B cell (primary cell): ENCODE measurements around the gene FYCO1. TPM values are rescaled to one million over a fixed set of nuclear protein-coding genes. Genes with fewer than 3 reads are reported as not detected.

ENCODE experiments used
- ATAC-seq: fragments of 200-7000 bp; cut with Tn5 transposase; one replicate; pipeline ENCODE4 v1.10.0; 2021; ENCODE audit warnings: low read depth, mild to moderate bottlenecking, moderate number of reproducible peaks, moderate library complexity
- CTCF ChIA-PET: fragments of 350-600 bp; sonication (Branson Sonifier 250); formaldehyde crosslinking; loops from one replicate; lab custom pipeline; 2021; ENCODE audit warnings: antibody characterized with exemption, inconsistent platforms; lab: Charles Lee
- POLR2A ChIA-PET: fragments of 350-600 bp; sonication (Branson Sonifier 250); formaldehyde crosslinking; loops from one replicate; lab custom pipeline; 2021; ENCODE audit warnings: antibody characterized with exemption; lab: Charles Lee
- DNase-seq: peaks from one replicate; pipeline ENCODE4 v3.0.0; 2013
- H2AFZ ChIP-seq: 2 replicates; pipeline ENCODE4 v1.6.1; 2012; ENCODE audit warnings: mild to moderate bottlenecking, low read depth, low read length; ENCODE audit not compliant: insufficient read depth, poor library complexity, severe bottlenecking
- H3K27ac ChIP-seq, 2 donors: 1 replicate in 1 of 2; 2 replicates in 1 of 2; pipeline ENCODE4 v1.5.1; 2012 to 2013; ENCODE audit warnings: low read length in 2 of 2, mild to moderate bottlenecking in 2 of 2, moderate library complexity in 1 of 2
- H3K27me3 ChIP-seq, 4 experiments: fragments of 200-600 bp in 1 of 4; sonication (generic) in 1 of 4; replicated peaks in 1 of 4; 1 replicate in 2 of 4; 2 replicates in 2 of 4; pipeline versions ENCODE4 v1.6.1 to v1.7.0; 2013 to 2016; ENCODE audit warnings: low read length in 3 of 4, mild to moderate bottlenecking in 2 of 4, mixed read lengths in 1 of 4, moderate library complexity in 1 of 4; ENCODE audit not compliant: insufficient read depth in 4 of 4, control insufficient read depth in 3 of 4; ENCODE audit errors: control extremely low read depth in 1 of 4
- H3K36me3 ChIP-seq, 2 experiments: replicated peaks in 1 of 2; 1 replicate in 1 of 2; 2 replicates in 1 of 2; pipeline versions ENCODE4 v1.6.1 to v1.7.1; 2013; ENCODE audit warnings: low read length in 1 of 2; ENCODE audit not compliant: insufficient read depth in 2 of 2, control insufficient read depth in 1 of 2; ENCODE audit errors: control extremely low read depth in 1 of 2, extremely low read depth in 1 of 2
- H3K4me1 ChIP-seq, 2 donors: fragments of 200-600 bp in 1 of 2; sonication (generic) in 1 of 2; 1 replicate in 1 of 2; 2 replicates in 1 of 2; pipeline versions ENCODE4 v1.5.1 to v1.6.1; 2013 to 2017; ENCODE audit warnings: low read length in 2 of 2; ENCODE audit not compliant: control insufficient read depth in 2 of 2, insufficient read depth in 2 of 2
- H3K4me2 ChIP-seq: replicated peaks from 2 replicates; pipeline ENCODE3; 2012; ENCODE audit warnings: mild to moderate bottlenecking, low read depth, low read length; ENCODE audit not compliant: poor library complexity, severe bottlenecking
- H3K4me3 ChIP-seq, 5 experiments: fragments of 200-600 bp in 1 of 5; sonication (generic) in 1 of 5; 1 replicate in 3 of 5; 2 replicates in 2 of 5; pipeline versions ENCODE4 v1.5.1 to v1.7.0; 2011 to 2016; ENCODE audit warnings: low read length in 4 of 5, mild to moderate bottlenecking in 4 of 5, low read depth in 2 of 5, control low read depth in 1 of 5, moderate library complexity in 1 of 5; ENCODE audit not compliant: insufficient read depth in 1 of 5; ENCODE audit errors: control extremely low read depth in 1 of 5, extremely low read depth in 1 of 5
- H3K79me2 ChIP-seq: fragments of 200-600 bp; sonication (generic); one replicate; pipeline ENCODE4 v1.6.0; 2016; ENCODE audit warnings: low read length; ENCODE audit not compliant: control insufficient read depth, insufficient read depth
- H3K9ac ChIP-seq: fragments of 200-600 bp; sonication (generic); 2 replicates; pipeline ENCODE4 v1.6.1; 2017; ENCODE audit warnings: mild to moderate bottlenecking, low read length, moderate library complexity
- H3K9me3 ChIP-seq, 3 donors: one replicate each; pipeline versions ENCODE4 v1.6.1 to v1.7.1; 2013; ENCODE audit warnings: low read length in 2 of 3; ENCODE audit not compliant: control insufficient read depth in 2 of 3, insufficient read depth in 1 of 3; ENCODE audit errors: control extremely low read depth in 1 of 3
- H4K20me1 ChIP-seq: 2 replicates; pipeline ENCODE4 v1.6.0; 2012; ENCODE audit warnings: mild to moderate bottlenecking, low read length; ENCODE audit not compliant: insufficient read depth, control insufficient read depth, poor library complexity, severe bottlenecking
- H3K27ac Mint-ChIP-seq: one replicate; pipeline ENCODE4 v1.8.0; 2021; ENCODE audit warnings: mixed read lengths
- H3K27me3 Mint-ChIP-seq: one replicate; pipeline ENCODE4 v1.8.0; 2021; ENCODE audit warnings: mixed read lengths
- H3K4me1 Mint-ChIP-seq: one replicate; pipeline ENCODE4 v1.8.0; 2021; ENCODE audit warnings: mixed read lengths
- H3K4me3 Mint-ChIP-seq: one replicate; pipeline ENCODE4 v1.8.0; 2021; ENCODE audit warnings: mixed read lengths
- H3K9me3 Mint-ChIP-seq: one replicate; pipeline ENCODE4 v1.8.0; 2022; ENCODE audit warnings: mixed read lengths; ENCODE audit not compliant: insufficient read depth
- EZH2 ChIP-seq: IDR thresholded peaks from 2 replicates; pipeline ENCODE4 v1.6.1; 2012; ENCODE audit warnings: borderline replicate concordance, low read depth, mild to moderate bottlenecking, moderate library complexity, low read length; ENCODE audit not compliant: insufficient read depth, poor library complexity, severe bottlenecking
- WGBS: methylation state at CpG from one replicate; pipeline ENCODE4 v1.1.5; 2013; ENCODE audit warnings: missing lambda C conversion rate; ENCODE audit not compliant: insufficient coverage; 5-methylcytosine and 5-hydroxymethylcytosine counted together
- intact Hi-C: fragments of 100-400 bp; cut with micrococcal nuclease; formaldehyde crosslinking; loops from one replicate; pipeline ENCODE4 v1.10.0; 2022
- polyA plus RNA-seq: library from polyadenylated mRNA; depleted of rRNA; stranded (reverse); fragments of >200 nt; gene quantifications from 2 replicates; pipeline ENCODE4 v1.2.3, GENCODE V29; 2012
- total RNA-seq, 2 donors: library from RNA; stranded (reverse); fragments of 120-200 nt in 1 of 2; gene quantifications; 1 replicate in 1 of 2; 2 replicates in 1 of 2; pipeline versions ENCODE4 v1.2.3 to v1.2.4, GENCODE V29; 2013 to 2022
- TF ChIP-seq, protein P1 (sequence below): fragments of 200-600 bp; IDR thresholded peaks from one replicate; pipeline ENCODE4 v1.8.0; 2022; ENCODE audit warnings: antibody characterized with exemption, mild to moderate bottlenecking

The FYCO1 gene
- total and polyA plus RNA-seq, 2 donors (not counting 1 experiment from before 2014, with no cell fraction given), result 5.4 to 16.7 TPM

DNA sequence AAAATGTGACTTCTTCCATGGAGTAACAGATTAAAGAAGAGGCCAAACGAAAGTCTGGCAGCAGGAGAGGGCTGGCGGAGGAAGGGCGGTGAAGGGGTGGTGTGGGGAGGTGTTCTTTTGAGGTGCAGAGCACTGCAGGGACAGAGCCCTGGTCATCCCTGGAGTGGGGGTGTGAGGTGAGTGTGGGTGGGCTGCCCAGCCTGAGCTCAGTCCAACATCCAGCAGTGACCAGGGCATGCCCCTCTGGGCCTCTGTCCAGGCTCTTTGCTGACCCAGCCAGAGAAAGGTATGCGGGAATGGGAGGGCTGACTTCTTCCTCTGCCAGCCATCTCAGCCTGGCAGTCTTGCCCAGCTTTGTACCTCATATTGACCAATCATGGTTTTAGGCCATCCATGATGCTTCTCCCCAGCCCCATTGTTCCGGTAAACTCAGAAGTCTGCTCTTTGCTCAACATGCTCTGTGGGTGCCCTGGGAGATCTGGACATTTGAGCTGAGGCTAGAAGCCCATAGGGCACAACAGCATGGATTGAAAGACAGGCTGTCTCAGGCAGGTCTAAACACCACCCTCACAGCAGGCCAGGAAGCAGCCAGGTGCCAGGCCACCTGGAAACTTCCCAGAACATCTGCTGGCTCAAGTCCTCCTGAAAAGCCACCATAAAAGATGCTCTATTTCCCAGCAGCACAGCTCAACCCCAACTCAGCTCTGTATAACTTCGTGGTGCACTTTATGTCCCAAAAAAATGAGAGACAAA lies 78.3 kb downstream of the FYCO1 start:
- no peak overlapping the region for H3K27ac Mint-ChIP-seq
- H3K4me3 Mint-ChIP-seq, result no peak overlapping the region

More for the DNA sequence above, 78.3 kb downstream of the FYCO1 start:
- H3K9me3 Mint-ChIP-seq, result no peaks in the 10 kb centered on the region
- ATAC-seq, result no peak
- no peak overlapping the region for H3K4me2 ChIP-seq
- POLR2A ChIA-PET, result no interaction called here
- H4K20me1 ChIP-seq, result no peaks in the 10 kb centered on the region
- H3K27ac ChIP-seq, result no peak overlapping the region
- no peak overlapping the region for H3K9ac ChIP-seq
- no peak for DNase-seq
- no peak overlapping the region for H3K4me3 ChIP-seq
- H3K9me3 ChIP-seq, result no peaks in the 10 kb centered on the region
- no peaks in the 10 kb centered on the region for H3K27me3 Mint-ChIP-seq
- 95% methylated on average over 5 of the region's 6 CpGs for WGBS
- H3K27me3 ChIP-seq, result no peaks in the 10 kb centered on the region
- peaks cover 2 to 15% of the 10 kb centered on the region in 2 experiments for H3K36me3 ChIP-seq
- no peak for TF ChIP-seq EZH2
- TF ChIP-seq, protein P1, sequence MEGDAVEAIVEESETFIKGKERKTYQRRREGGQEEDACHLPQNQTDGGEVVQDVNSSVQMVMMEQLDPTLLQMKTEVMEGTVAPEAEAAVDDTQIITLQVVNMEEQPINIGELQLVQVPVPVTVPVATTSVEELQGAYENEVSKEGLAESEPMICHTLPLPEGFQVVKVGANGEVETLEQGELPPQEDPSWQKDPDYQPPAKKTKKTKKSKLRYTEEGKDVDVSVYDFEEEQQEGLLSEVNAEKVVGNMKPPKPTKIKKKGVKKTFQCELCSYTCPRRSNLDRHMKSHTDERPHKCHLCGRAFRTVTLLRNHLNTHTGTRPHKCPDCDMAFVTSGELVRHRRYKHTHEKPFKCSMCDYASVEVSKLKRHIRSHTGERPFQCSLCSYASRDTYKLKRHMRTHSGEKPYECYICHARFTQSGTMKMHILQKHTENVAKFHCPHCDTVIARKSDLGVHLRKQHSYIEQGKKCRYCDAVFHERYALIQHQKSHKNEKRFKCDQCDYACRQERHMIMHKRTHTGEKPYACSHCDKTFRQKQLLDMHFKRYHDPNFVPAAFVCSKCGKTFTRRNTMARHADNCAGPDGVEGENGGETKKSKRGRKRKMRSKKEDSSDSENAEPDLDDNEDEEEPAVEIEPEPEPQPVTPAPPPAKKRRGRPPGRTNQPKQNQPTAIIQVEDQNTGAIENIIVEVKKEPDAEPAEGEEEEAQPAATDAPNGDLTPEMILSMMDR, result no peak
- H3K4me1 ChIP-seq, result peaks cover 6 to 23% of the 10 kb centered on the region in 2 donors
- no peaks in the 10 kb centered on the region for H3K79me2 ChIP-seq
- intact Hi-C loops, result no loop called here
- no peak overlapping the region for H2AFZ ChIP-seq
- CTCF ChIA-PET, result no interaction called here
- peaks cover 16% of the 10 kb centered on the region for H3K4me1 Mint-ChIP-seq
